Measurements from ENCODE around the gene PHRF1.

PHRF1 gene, protein sequence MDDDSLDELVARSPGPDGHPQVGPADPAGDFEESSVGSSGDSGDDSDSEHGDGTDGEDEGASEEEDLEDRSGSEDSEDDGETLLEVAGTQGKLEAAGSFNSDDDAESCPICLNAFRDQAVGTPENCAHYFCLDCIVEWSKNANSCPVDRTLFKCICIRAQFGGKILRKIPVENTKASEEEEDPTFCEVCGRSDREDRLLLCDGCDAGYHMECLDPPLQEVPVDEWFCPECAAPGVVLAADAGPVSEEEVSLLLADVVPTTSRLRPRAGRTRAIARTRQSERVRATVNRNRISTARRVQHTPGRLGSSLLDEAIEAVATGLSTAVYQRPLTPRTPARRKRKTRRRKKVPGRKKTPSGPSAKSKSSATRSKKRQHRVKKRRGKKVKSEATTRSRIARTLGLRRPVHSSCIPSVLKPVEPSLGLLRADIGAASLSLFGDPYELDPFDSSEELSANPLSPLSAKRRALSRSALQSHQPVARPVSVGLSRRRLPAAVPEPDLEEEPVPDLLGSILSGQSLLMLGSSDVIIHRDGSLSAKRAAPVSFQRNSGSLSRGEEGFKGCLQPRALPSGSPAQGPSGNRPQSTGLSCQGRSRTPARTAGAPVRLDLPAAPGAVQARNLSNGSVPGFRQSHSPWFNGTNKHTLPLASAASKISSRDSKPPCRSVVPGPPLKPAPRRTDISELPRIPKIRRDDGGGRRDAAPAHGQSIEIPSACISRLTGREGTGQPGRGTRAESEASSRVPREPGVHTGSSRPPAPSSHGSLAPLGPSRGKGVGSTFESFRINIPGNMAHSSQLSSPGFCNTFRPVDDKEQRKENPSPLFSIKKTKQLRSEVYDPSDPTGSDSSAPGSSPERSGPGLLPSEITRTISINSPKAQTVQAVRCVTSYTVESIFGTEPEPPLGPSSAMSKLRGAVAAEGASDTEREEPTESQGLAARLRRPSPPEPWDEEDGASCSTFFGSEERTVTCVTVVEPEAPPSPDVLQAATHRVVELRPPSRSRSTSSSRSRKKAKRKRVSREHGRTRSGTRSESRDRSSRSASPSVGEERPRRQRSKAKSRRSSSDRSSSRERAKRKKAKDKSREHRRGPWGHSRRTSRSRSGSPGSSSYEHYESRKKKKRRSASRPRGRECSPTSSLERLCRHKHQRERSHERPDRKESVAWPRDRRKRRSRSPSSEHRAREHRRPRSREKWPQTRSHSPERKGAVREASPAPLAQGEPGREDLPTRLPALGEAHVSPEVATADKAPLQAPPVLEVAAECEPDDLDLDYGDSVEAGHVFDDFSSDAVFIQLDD (N-terminal part only)

DNA sequence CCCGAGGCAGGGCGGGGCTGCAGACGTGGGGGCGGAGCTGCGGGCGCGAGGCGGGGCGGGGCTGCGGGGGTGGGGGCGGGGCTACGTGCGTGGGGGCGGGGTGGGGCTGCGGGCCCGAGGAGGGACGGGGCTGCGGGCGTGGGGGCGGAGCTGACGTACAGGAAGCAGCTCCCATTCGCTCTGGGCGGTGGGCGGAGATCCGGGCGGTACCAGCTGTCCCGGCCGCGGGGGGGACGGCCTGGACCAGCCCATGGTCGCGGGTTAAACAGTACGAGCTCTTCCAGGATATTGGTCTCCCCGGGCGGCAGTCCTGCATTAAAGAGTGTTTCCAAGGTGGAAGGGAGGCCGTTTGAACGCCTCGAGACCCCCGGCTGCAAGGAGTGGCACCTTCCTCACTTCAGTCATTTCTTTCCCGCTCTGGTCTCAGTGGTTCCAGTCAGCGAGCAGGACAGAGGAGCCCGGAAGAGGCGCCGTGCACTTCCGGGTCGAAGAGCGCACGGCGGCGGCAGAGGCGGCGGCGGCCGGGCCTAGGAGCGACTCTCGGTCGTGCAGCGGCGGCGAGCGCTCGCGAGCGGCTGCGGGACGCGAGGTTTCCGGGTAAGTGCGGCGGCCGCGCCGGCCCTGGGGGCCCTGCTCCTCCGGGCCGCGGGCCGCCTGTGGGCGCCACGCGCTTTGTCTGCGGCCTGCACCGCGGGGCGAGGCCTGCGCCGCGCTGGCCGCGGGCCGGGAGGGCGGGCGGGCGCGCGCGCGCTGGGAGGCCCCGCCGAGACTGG, at the start of gene PHRF1:
Gene PHRF1 (plus strand): TSS at position 475 of the 773 bp plus-strand sequence. CDS start 5,043 bp downstream, outside the sequence.
- peak; percentile 91 to 95 (median 94) for DNase-seq (ENCODE audit: low read depth in 3 of 3, low spot score in 1 of 3)

DNA sequence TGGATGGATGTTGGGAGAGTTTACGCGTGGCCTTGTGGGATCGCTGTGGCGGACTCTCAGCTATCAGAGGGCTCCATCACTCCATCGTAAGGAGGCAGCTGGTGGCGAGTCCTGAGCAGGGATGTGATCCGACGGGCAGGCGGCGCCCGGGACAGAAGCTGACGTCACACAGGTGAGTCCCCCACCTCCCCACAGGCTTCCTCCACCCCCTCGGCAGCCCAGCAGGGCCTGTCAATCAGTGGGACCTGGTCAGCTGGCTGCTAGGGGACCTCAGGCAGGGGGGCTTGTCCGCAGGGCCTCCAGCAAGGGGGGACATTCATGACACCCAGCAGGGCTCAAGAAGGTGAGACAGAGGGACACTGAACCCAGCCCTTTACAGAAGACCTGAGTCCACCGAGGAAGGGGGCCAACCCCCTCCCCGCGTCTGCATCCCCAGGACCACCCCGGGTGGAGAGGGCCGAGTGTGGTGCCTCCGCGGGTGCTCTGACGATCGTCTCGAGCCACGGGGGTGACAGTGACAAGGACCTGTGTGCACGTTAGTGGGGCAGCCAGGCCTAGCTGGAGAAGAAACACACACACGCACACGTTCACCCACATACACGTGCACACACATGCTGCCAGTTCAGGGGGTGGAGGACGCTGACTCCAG, 48.0 kb upstream of the PHRF1 start:
- no peak for DNase-seq (ENCODE audit: low read depth in 3 of 3, low spot score in 1 of 3)

GRCh38 chr11:528815-529727, 47.2 kb upstream of the PHRF1 start:
- DNase-seq (ENCODE audit: low read depth in 3 of 3, low spot score in 1 of 3): no peak

DNA sequence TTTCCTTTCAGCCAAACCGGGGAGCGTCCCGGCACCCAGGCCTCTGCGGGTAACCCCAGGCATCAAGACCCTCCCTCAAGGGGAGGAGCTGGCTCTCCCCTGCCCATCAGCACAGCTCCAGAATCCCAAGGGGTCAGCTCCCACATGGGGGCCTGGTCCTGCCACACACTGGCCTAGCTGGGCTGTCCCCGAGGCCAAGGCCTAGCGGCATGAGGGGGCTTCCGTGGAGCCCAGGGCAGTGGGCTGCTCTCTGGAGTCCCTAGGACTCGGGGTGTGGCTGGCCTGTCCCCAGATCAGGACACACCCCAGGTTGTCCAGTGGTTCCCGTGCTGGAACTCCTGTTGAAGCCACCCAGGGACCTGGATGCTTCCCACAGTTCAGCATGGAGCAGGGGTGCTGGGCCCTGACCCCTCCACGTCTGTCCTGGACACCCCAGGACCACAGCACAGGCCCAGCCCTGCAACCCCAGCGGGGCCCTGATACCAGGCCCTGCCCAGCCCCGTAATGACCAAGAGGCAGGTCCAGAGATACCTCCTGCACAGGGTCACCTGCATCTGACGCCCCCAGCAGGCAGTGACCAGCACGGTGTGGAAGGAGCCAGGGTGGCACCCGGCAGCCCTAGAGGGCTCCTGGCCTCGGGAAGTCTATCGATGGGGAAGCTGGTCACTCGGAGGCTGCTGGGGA, 46.4 kb upstream of the PHRF1 start:
- DNase-seq (ENCODE audit: low read depth in 3 of 3, low spot score in 1 of 3): no peak

DNA sequence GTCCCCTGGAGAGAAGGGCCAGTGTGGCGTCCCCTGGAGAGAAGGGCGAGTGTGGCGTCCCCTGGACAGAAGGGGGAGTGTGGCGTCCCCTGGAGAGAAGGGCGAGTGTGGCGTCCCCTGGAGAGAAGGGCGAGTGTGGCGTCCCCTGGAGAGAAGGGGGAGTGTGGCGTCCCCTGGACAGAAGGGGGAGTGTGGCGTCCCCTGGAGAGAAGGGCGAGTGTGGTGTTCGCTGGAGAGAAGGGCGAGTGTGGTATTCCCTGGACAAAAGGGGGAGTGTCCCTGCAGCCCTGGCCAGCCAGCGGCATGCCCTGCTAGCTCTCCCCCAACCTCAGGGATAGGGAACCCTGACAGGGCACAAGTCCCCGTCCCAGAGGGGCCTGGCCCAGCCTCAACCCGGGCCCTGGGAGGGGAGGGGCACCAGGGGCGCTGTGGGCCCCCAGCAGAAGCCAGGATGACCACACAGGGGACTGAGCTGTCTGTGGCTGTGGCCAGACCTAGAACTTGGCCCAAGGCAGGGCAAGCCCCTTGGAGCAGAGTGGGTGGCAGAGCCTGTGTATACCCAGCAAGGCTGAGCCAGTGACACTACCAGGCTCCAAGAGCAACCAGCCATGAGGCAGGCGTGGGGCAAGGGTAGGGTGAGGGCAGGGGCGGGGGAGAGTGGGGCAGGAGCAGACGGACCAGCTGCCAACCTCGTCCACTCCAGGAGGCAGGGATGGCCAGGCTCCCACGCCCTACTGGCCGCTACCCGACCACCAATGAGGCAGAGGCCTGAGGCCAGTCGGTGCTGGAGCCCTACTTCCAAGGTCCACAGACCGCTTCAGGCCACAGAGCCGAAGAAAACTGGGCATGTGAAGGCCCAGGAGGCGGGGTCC, 45.1 kb upstream of the PHRF1 start:
- no peak for DNase-seq (ENCODE audit: low read depth in 3 of 3, low spot score in 1 of 3)

DNA sequence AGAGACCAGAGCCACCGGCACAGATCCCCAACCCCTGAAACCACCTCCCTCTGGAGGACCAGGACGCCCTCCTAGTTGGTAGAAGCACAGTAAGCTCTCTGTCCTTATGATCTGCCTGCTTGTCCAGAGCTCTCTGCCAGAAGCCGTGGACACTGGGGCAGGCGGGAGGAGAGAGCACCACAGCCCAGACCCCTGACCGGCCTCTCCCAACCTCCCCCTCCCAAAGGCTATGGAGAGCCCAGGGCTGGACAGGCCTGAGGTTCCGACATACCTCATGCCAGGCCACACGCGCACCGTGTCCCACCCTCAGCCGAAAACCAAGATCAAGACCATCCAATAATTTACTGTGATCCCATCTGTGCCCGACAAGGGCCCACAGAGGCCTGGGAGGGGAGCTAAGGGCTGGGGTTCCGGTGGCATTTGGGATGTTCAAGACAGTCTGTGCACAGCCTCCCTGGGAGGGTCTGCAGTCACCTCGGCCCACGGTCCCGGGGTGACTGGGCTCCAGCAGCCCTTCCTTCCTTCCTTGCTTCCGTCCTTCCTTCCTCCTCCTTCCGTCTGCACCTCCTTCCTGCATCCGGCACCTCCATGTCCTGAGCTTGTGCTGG, 44.2 kb upstream of the PHRF1 start:
- DNase-seq (ENCODE audit: low read depth in 3 of 3, low spot score in 1 of 3): no peak

DNA sequence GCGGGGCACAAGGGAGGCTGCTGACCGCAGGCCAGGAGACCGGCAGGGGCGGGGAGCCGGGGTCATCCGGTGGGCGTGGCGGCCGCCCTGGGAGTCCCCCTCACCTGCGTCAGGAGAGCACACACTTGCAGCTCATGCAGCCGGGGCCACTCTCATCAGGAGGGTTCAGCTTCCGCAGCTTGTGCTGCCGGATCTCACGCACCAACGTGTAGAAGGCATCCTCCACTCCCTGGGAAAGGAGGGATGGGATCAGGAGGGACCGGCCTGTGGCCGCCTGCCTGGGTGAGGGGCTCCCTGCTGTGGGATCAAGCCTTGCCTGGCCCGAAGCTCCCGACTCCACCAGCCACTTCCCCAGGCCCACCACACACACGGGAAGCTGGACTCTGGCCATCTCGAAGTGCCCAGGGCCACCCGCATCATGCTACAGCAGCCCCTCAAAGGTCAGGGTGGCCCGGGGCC, 43.7 kb upstream of the PHRF1 start:
- no peak for DNase-seq (ENCODE audit: low read depth in 3 of 3, low spot score in 1 of 3)

DNA sequence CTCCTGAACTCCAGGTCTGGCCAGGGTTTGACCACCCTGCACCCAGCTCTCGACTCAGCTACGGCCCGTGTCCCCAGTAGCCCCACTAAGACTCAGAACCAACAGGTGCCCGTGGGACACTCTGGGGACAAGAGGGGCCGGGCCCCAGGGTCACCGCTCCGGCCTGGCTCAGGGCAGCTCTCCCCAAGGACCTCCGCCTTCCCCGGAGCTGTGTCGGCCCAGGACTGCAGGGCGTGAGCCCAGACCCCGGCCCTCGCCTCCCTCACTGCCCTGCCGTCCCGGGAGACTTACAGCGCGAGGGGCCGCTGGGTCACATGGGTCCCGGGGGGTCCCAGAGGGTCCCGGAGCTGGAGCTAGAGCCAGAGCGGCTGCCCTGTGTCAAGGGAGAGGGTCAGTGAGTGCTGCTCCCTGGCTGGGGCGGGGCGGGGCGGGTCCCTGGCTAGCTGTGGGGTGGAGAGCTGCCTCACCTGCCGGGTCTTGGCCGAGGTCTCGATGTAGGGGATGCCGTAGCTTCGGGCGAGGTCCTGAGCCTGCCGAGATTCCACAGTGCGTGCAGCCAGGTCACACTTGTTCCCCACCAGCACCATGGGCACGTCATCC, 43.2 kb upstream of the PHRF1 start:
- no peak for DNase-seq (ENCODE audit: low read depth in 3 of 3, low spot score in 1 of 3)

DNA sequence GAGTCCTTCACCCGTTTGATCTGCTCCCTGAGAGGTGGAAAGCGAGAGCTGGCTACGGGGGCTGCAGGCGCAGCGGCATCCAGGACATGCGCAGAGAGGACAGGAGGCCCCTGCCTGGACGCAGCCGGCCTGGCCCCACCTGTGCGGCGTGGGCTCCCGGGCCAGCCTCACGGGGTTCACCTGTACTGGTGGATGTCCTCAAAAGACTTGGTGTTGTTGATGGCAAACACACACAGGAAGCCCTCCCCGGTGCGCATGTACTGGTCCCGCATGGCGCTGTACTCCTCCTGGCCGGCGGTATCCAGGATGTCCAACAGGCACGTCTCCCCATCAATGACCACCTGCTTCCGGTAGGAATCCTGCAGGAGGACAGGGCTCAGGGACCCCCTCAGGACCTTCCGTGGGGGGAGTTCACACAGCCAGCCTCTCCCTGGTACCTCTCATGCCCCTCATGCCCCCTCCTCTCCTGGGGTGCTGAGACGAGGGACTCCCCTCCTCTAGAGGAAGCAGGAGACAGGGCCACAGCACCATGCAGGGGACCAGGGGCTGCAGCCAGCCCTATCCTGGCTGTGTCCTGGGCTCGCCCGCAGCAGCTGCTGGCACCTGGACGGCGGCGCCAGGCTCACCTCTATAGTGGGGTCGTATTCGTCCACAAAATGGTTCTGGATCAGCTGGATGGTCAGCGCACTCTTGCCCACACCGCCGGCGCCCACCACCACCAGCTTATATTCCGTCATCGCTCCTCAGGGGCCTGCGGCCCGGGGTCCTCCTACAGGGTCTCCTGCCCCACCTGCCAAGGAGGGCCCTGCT, 42.5 kb upstream of the PHRF1 start:
- no peak for DNase-seq (ENCODE audit: low read depth in 3 of 3, low spot score in 1 of 3)

DNA sequence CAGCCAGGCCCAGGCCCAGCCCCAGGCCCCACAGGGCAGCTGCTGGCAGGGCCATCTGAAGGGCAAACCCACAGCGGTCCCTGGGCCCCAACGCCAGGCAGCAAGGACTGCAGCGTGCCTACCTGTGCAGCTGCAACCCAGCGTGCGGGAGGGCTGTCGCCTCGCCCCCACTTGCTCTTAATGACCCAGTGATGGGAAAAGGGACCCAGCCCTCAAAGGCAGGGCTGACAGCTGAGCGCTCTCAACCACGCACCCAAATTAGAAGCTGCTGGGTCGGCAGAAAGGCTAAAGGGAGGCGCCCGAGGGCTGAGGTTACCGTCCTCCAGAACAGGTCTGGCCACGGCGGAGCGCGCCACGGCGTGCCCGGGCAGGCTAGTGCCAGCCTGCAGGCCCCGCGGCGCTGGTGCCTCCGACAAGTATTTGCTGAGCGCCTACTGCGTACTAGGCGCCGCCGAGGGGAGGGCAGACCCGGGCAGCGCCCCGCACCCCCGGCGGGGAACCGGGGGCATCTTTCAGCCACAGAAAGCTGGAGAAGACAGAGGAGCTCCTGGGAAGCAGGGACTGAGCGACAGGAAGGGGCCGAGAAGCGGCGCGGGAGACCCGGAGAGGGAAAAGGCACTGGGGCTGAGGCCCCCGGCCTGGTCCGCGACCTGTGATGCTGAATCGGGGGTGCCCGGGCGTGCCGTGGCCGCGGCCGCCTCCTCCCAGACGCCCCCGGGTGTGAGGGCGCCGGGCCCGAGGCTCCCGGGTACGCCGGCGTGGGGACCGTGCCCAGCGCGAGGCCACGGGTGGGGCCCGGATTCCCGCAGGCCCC, 41.7 kb upstream of the PHRF1 start:
- no peak for DNase-seq (ENCODE audit: low read depth in 3 of 3, low spot score in 1 of 3)

- no peak for DNase-seq (ENCODE audit: low read depth in 3 of 3, low spot score in 1 of 3)
Observed at GRCh38 chr11:535210-535518, 41.1 kb upstream of the PHRF1 start.

DNA sequence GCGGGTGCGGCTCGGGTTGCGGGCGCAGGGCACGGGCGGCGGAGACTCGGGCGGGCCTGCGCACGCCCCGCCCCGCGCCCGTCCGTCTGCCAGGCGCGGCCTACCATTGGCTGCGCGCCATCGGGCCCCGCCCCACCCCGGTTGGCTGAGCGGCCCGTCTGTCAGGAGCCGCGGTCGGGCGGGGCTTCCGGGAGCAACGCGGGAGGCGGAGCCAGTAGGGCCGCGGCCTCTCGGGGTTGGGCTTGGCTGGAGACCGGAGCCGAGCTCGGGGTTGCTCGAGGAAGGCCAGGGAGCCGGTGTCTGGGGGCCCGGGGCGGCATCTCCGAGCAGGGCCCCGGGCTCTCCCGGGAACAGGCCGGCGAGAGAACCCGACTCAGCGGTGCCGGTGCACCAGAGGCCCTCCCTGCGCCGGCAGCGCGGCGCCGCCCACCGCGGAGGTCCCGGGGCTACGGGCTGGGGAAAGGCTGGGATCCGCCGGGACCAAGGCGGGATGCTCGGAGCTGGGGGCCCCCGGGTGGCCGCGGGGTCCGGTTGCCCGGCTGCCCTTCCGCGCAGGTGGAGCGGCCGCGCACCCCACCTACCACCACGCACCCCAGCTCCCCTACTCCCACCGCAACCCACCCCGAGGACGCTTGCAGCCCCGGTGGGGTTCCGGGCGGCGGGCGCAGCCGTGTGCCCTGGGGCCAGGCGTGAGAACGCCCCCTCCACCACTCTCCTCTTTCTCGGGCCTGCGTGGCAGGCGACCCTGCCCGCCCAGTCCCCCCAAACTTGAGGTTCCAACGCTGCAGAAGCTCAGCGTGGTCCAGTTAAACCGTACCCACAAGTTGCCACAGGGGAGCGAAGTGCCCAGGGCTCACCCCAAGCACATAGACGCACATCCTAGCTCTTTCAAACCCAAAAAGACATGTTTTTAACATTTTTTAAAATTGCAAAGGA, 40.5 kb upstream of the PHRF1 start, which contains the start of gene HRAS:
Gene HRAS (minus strand): TSS at position 58 of the 936 bp plus-strand sequence.
- DNase-seq (ENCODE audit: low read depth in 3 of 3, low spot score in 1 of 3): peak; percentile 94 to 95 (median 95)

- peak; percentile 64 to 91 (median 79) for DNase-seq (ENCODE audit: low read depth in 3 of 3, low spot score in 1 of 3)
Observed at GRCh38 chr11:536841-537621, 39.2 kb upstream of the PHRF1 start, which contains the start of gene LRRC56. TSS of gene LRRC56 (plus strand) at chr11:537527. CDS start at chr11:540685, 3,158 bp downstream.
